Spleen (tissue), 7 donors: ENCODE measurements around the gene XRCC3.

Source experiments
- CTCF ChIP-seq, 11 experiments: fragments of 200-600 bp in 7 of 11; fragments of 450-650 bp in 4 of 11; sonication (generic) in 4 of 11; IDR thresholded peaks in 8 of 11; conservative IDR thresholded peaks in 3 of 11; 1 replicate in 7 of 11; 2 replicates in 4 of 11; pipeline versions ENCODE4 v1.4.0 to v1.8.0; 2016 to 2021; ENCODE audit warnings: antibody characterized with exemption in 11 of 11, inconsistent platforms in 4 of 11, mild to moderate bottlenecking in 1 of 11
- POLR2A ChIP-seq, 3 donors: fragments of 450-650 bp; IDR thresholded peaks; one replicate each; pipeline ENCODE4 v1.5.1; 2017; ENCODE audit warnings: antibody characterized with exemption in 3 of 3, mild to moderate bottlenecking in 1 of 3
- POLR2AphosphoS5 ChIP-seq, 3 donors: sonication (generic); formaldehyde crosslinking; IDR thresholded peaks; one replicate each; pipeline ENCODE4 v1.5.1; 2017; ENCODE audit warnings: antibody characterized with exemption in 3 of 3
- donor health status: DM: no; HTN: no; CAD: no; lungs with moderate emphysema.
- donor health status: DM: no; HTN: no; CAD: no.
- donor health status: DM: no; HTN: no; CAD: no.

GRCh38 chr14:103688441-103688840 lies 26.8 kb downstream of the XRCC3 start:
- no peak for TF ChIP-seq CTCF (IDR thresholded peaks at IDR 0.05 in 8 of 11, conservative IDR thresholded peaks at IDR 0.05 in 3 of 11)
- TF ChIP-seq POLR2A (IDR thresholded peaks at IDR 0.05) = no peak
- no peak for TF ChIP-seq POLR2AphosphoS5 (IDR thresholded peaks at IDR 0.05)
